H1 (cell line): ENCODE data around the gene ZNF302. TPM values are rescaled to one million over a fixed set of nuclear protein-coding genes. Genes with fewer than 3 reads are reported as not detected.

Experiments used
- CTCF ChIA-PET: fragments of 300-600 bp; sonication (Branson Sonifier 250); formaldehyde crosslinking; loops from one replicate; lab custom pipeline; 2021; ENCODE audit not compliant: partially characterized antibody; lab: Charles Lee
- POLR2A ChIA-PET: fragments of 300-600 bp; sonication (Branson Sonifier 250); formaldehyde crosslinking; loops from one replicate; lab custom pipeline; 2021; ENCODE audit warnings: inconsistent platforms; ENCODE audit not compliant: partially characterized antibody; lab: Charles Lee
- DNase-seq, 2 experiments: peaks; one replicate each; pipeline versions ENCODE4 v3.0.0 to v3.0.0-alpha.2; 2010 to 2022; ENCODE audit warnings: low spot score in 2 of 2, low read depth in 1 of 2, mixed read lengths in 1 of 2
- FAIRE-seq: peaks from 2 replicates; lab custom pipeline; 2011; peaks lifted over from hg19 to GRCh38; lab: Jason Lieb, UNC
- H2AFZ ChIP-seq: 2 replicates; pipeline ENCODE4 v1.8.1; 2012; ENCODE audit warnings: low read length, inconsistent platforms
- H2AK5ac ChIP-seq: 2 replicates; pipeline ENCODE4 v1.6.1; 2013; ENCODE audit warnings: low read depth, low read length
- H2BK120ac ChIP-seq: replicated peaks from 2 replicates; pipeline ENCODE3; 2013; ENCODE audit warnings: low read depth, low read length, inconsistent platforms
- H2BK12ac ChIP-seq: 2 replicates; pipeline ENCODE4 v1.6.1; 2013; ENCODE audit warnings: low read depth, low read length
- H2BK15ac ChIP-seq: 2 replicates; pipeline ENCODE4 v1.6.1; 2013; ENCODE audit warnings: low read length
- H2BK20ac ChIP-seq: 2 replicates; pipeline ENCODE4 v1.6.1; 2013; ENCODE audit warnings: low read length
- H2BK5ac ChIP-seq: 2 replicates; pipeline ENCODE4 v1.6.1; 2013; ENCODE audit warnings: low read depth, low read length
- H3K14ac ChIP-seq: 2 replicates; pipeline ENCODE4 v1.6.1; 2013; ENCODE audit warnings: inconsistent platforms; ENCODE audit not compliant: insufficient read length
- H3K18ac ChIP-seq: 2 replicates; pipeline ENCODE4 v1.6.1; 2013; ENCODE audit warnings: low read length; ENCODE audit errors: extremely low read depth
- H3K23ac ChIP-seq: 2 replicates; pipeline ENCODE4 v1.6.1; 2013; ENCODE audit warnings: inconsistent platforms; ENCODE audit not compliant: insufficient read length
- H3K23me2 ChIP-seq: 2 replicates; pipeline ENCODE4 v1.6.1; 2013; ENCODE audit warnings: low read depth, low read length
- H3K27ac ChIP-seq: 2 replicates; pipeline ENCODE4 v1.6.1; 2011; ENCODE audit warnings: low read depth, low read length, inconsistent platforms
- H3K27me3 ChIP-seq, 4 experiments: replicated peaks in 1 of 4; 1 replicate in 1 of 4; 2 replicates in 3 of 4; pipeline versions ENCODE4 v1.6.1 to v1.8.1; 2011 to 2013; ENCODE audit warnings: low read length in 3 of 4, mild to moderate bottlenecking in 3 of 4, inconsistent platforms in 2 of 4, mixed read lengths in 2 of 4, moderate library complexity in 1 of 4; ENCODE audit not compliant: control insufficient read depth in 3 of 4, insufficient read depth in 3 of 4; ENCODE audit errors: extremely low read depth in 1 of 4
- H3K36me3 ChIP-seq, 4 experiments: 2 replicates each; pipeline versions ENCODE4 v1.6.1 to v1.8.1; 2011 to 2013; ENCODE audit warnings: mild to moderate bottlenecking in 4 of 4, low read length in 3 of 4, moderate library complexity in 2 of 4, control low read depth in 1 of 4, inconsistent platforms in 1 of 4; ENCODE audit not compliant: insufficient read depth in 4 of 4, control insufficient read depth in 2 of 4
- H3K4ac ChIP-seq: replicated peaks from 2 replicates; pipeline ENCODE3; 2013; ENCODE audit warnings: low read length, low read depth, mixed read lengths, inconsistent platforms; ENCODE audit not compliant: insufficient read length
- H3K4me1 ChIP-seq, 4 experiments: replicated peaks in 1 of 4; 1 replicate in 1 of 4; 2 replicates in 3 of 4; pipeline versions ENCODE4 v1.6.1 to v1.8.1; 2011 to 2013; ENCODE audit warnings: low read length in 3 of 4, inconsistent platforms in 2 of 4, mixed read lengths in 1 of 4; ENCODE audit not compliant: insufficient read depth in 4 of 4, control insufficient read depth in 3 of 4
- H3K4me2 ChIP-seq, 2 experiments: 2 replicates each; pipeline versions ENCODE4 v1.6.1 to v1.8.1; 2011 to 2013; ENCODE audit warnings: low read depth in 2 of 2, low read length in 2 of 2, control low read depth in 1 of 2, inconsistent platforms in 1 of 2, mild to moderate bottlenecking in 1 of 2; ENCODE audit not compliant: insufficient read depth in 1 of 2
- H3K4me3 ChIP-seq, 4 experiments: fragments of 200-600, 300-600 bp in 1 of 4; sonication (generic), shearing (Covaris generic), sonication (Bioruptor Twin) in 1 of 4; 2 replicates each; pipeline versions ENCODE4 v1.5.1 to v1.8.1; 2011 to 2016; ENCODE audit warnings: low read length in 4 of 4, low read depth in 3 of 4, control low read depth in 2 of 4, inconsistent platforms in 2 of 4, mild to moderate bottlenecking in 2 of 4, mixed read lengths in 1 of 4, moderate library complexity in 1 of 4; ENCODE audit not compliant: insufficient read depth in 2 of 4; ENCODE audit errors: extremely low read depth in 1 of 4
- H3K56ac ChIP-seq: replicated peaks from 2 replicates; pipeline ENCODE3; 2013; ENCODE audit warnings: low read depth, mild to moderate bottlenecking, mixed read lengths, low read length, inconsistent platforms; ENCODE audit not compliant: insufficient read length
- H3K79me1 ChIP-seq: 2 replicates; pipeline ENCODE4 v1.6.1; 2013; ENCODE audit warnings: low read depth, low read length, control low read depth
- H3K79me2 ChIP-seq, 2 experiments: 2 replicates each; pipeline versions ENCODE4 v1.6.1 to v1.8.1; 2012 to 2013; ENCODE audit warnings: low read length in 2 of 2, mild to moderate bottlenecking in 2 of 2, inconsistent platforms in 1 of 2; ENCODE audit not compliant: insufficient read depth in 2 of 2, control insufficient read depth in 1 of 2
- H3K9ac ChIP-seq, 4 experiments: replicated peaks in 1 of 4; 1 replicate in 1 of 4; 2 replicates in 3 of 4; pipeline versions ENCODE4 v1.6.1 to v1.8.1; 2011 to 2013; ENCODE audit warnings: low read depth in 3 of 4, low read length in 3 of 4, control low read depth in 2 of 4, mild to moderate bottlenecking in 2 of 4, moderate library complexity in 2 of 4, inconsistent platforms in 1 of 4; ENCODE audit errors: extremely low read depth in 1 of 4
- H3K9me3 ChIP-seq, 2 experiments: 2 replicates each; pipeline versions ENCODE4 v1.6.1 to v1.8.1; 2012 to 2013; ENCODE audit warnings: mild to moderate bottlenecking in 2 of 2, moderate library complexity in 2 of 2, control low read depth in 1 of 2, inconsistent platforms in 1 of 2, low read depth in 1 of 2, low read length in 1 of 2, mixed read lengths in 1 of 2; ENCODE audit not compliant: insufficient read depth in 2 of 2
- H4K20me1 ChIP-seq, 2 experiments: replicated peaks in 1 of 2; 2 replicates each; pipeline versions ENCODE3 to v1.8.1; 2011 to 2013; ENCODE audit warnings: inconsistent platforms in 2 of 2, low read length in 2 of 2, mild to moderate bottlenecking in 1 of 2; ENCODE audit not compliant: insufficient read depth in 2 of 2, control insufficient read depth in 1 of 2
- H4K5ac ChIP-seq: 2 replicates; pipeline ENCODE4 v1.6.1; 2013; ENCODE audit warnings: low read length, low read depth, mixed read lengths, inconsistent platforms; ENCODE audit not compliant: insufficient read length
- H4K8ac ChIP-seq: 2 replicates; pipeline ENCODE4 v1.8.0; 2013; ENCODE audit warnings: mild to moderate bottlenecking, moderate library complexity, low read length, inconsistent platforms; ENCODE audit not compliant: insufficient read depth; ENCODE audit errors: extremely low read depth
- H4K91ac ChIP-seq: replicated peaks from 2 replicates; pipeline ENCODE3; 2013; ENCODE audit warnings: low read length, mixed read lengths, inconsistent platforms; ENCODE audit not compliant: insufficient read length
- BRCA1 ChIP-seq: IDR thresholded peaks from 2 replicates; pipeline ENCODE4 v1.6.1; 2012; ENCODE audit warnings: low read depth, low read length, improper control_type of control experiment
- CHD1 ChIP-seq: IDR thresholded peaks from 2 replicates; pipeline ENCODE4 v1.6.1; 2012; ENCODE audit warnings: low read depth, low read length, improper control_type of control experiment
- CREB1 ChIP-seq: IDR thresholded peaks from 2 replicates; pipeline ENCODE4 v1.6.1; 2012; ENCODE audit warnings: inconsistent platforms
- HDAC2 ChIP-seq, 2 experiments: fragments of 300-600 bp in 1 of 2; sonication (generic) in 1 of 2; IDR thresholded peaks; 2 replicates each; pipeline ENCODE4 v1.6.1; 2011 to 2012; ENCODE audit warnings: low read depth in 2 of 2, low read length in 2 of 2, mild to moderate bottlenecking in 2 of 2, moderate library complexity in 2 of 2, borderline replicate concordance in 1 of 2, inconsistent platforms in 1 of 2
- JUN ChIP-seq: IDR thresholded peaks from 2 replicates; pipeline ENCODE4 v1.6.1; 2011; ENCODE audit warnings: low read depth, mild to moderate bottlenecking, improper control_type of control experiment, low read length
- KDM5A ChIP-seq: fragments of 200-600 bp; IDR thresholded peaks from 2 replicates; pipeline ENCODE4 v1.7.1; 2012; ENCODE audit warnings: mild to moderate bottlenecking, low read length, inconsistent platforms, mixed read lengths
- NANOG ChIP-seq: IDR thresholded peaks from 2 replicates; pipeline ENCODE4 v1.6.1; 2011; ENCODE audit warnings: low read length, low read depth, mild to moderate bottlenecking, inconsistent platforms; ENCODE audit not compliant: insufficient read depth, poor library complexity, severe bottlenecking
- NRF1 ChIP-seq: IDR thresholded peaks from 2 replicates; pipeline ENCODE4 v1.6.1; 2011; ENCODE audit warnings: mild to moderate bottlenecking, low read depth, low read length, improper control_type of control experiment
- PHF8 ChIP-seq: fragments of 200-600 bp; sonication (generic); conservative IDR thresholded peaks from 2 replicates; pipeline ENCODE4 v1.7.1; 2012; ENCODE audit warnings: low read depth, mild to moderate bottlenecking, inconsistent platforms, low read length, moderate library complexity
- RFX5 ChIP-seq: IDR thresholded peaks from 2 replicates; pipeline ENCODE4 v1.6.1; 2011; ENCODE audit warnings: low read depth, low read length, improper control_type of control experiment, borderline replicate concordance
- RXRA ChIP-seq: IDR thresholded peaks from 2 replicates; pipeline ENCODE4 v1.6.1; 2011; ENCODE audit warnings: low read depth, mild to moderate bottlenecking, low read length, moderate library complexity; ENCODE audit not compliant: insufficient read depth
- SIN3A ChIP-seq, 2 experiments: IDR thresholded peaks in 1 of 2; conservative IDR thresholded peaks in 1 of 2; 2 replicates each; pipeline ENCODE4 v1.6.1; 2011 to 2012; ENCODE audit warnings: low read length in 2 of 2, improper control_type of control experiment in 1 of 2, low read depth in 1 of 2, mild to moderate bottlenecking in 1 of 2
- SIRT6 ChIP-seq: IDR thresholded peaks from one replicate; pipeline ENCODE4 v1.7.1; 2012; ENCODE audit warnings: low read length, inconsistent platforms
- SRF ChIP-seq: IDR thresholded peaks from 2 replicates; pipeline ENCODE4 v1.6.1; 2011; ENCODE audit warnings: mild to moderate bottlenecking, low read depth, low read length, moderate library complexity
- TCF12 ChIP-seq: IDR thresholded peaks from 2 replicates; pipeline ENCODE4 v1.6.1; 2011; ENCODE audit warnings: low read depth, mild to moderate bottlenecking, low read length
- WGBS, 2 experiments: shearing (Covaris generic) in 1 of 2; methylation state at CpG; one replicate each; pipeline versions ENCODE4 v1.1.6 to v1.1.7; 2013 to 2015; ENCODE audit warnings: low lambda C conversion rate in 2 of 2, mixed read lengths in 2 of 2, inconsistent platforms in 1 of 2, low coverage in 1 of 2, missing lambda C conversion rate in 1 of 2; ENCODE audit not compliant: insufficient replicate concordance in 2 of 2, insufficient coverage in 1 of 2, insufficient read length in 1 of 2; ENCODE audit errors: extremely low coverage in 1 of 2, missing lambda C conversion rate in 1 of 2; 5-methylcytosine and 5-hydroxymethylcytosine counted together
- polyA plus RNA-seq, 7 experiments: library from polyadenylated mRNA; depleted of rRNA in 3 of 7; stranded (reverse) in 5 of 7; unstranded in 2 of 7; fragments of >200 nt in 5 of 7; fragments of 200-250 nt in 2 of 7; gene quantifications; 1 replicate in 5 of 7; 2 replicates in 1 of 7; 4 replicates in 1 of 7; pipeline versions ENCODE4 v1.2.1 to v1.2.3, GENCODE V29; 2011 to 2013; ENCODE audit warnings: missing spikeins in 2 of 7, mixed read lengths in 2 of 7
- total RNA-seq: library from RNA; stranded (reverse); fragmentation: NEBNext Ultra II Directional; extraction: Animal tissue kit (Norgen Biotek cat#: 25700); gene quantifications from 2 replicates; pipeline ENCODE4 v1.2.1, GENCODE V29; 2021

ZNF302 gene
- total and polyA plus RNA-seq, 2 of the 8 experiments (the other 6 are each of a cell fraction or from before 2014, with no cell fraction given): 9.1 to 20.4 TPM

GRCh38 chr19:34687348-34687747 lies 9.9 kb downstream of the ZNF302 start:
- Histone ChIP-seq H2BK120ac (no peak overlapping the region), H2AFZ (no peak overlapping the region), H4K91ac (no peak overlapping the region), H3K14ac (no peak overlapping the region), H3K79me2 (no peaks in the 10 kb centered on the region), H3K9ac (no peak overlapping the region), H2BK5ac (no peak overlapping the region), H4K5ac (no peak overlapping the region), H3K4me2 (no peak overlapping the region), H2BK20ac (no peak overlapping the region), H3K4ac (no peak overlapping the region), H2BK15ac (no peak overlapping the region), H3K9me3 (peaks cover 38 to 43% of the 10 kb centered on the region in 2 experiments), H3K27me3 (peaks cover 0 to 2% (median 0%) of the 10 kb centered on the region in 4 experiments; a peak in 2 of 7 replicates), H4K8ac (no peak overlapping the region), H3K23me2 (no peaks in the 10 kb centered on the region; the same call in 1 of the 2 replicates), H3K4me3 (no peak overlapping the region), H3K18ac (no peak overlapping the region), H3K27ac (no peak overlapping the region), H2AK5ac (no peak overlapping the region), H3K79me1 (no peaks in the 10 kb centered on the region), H2BK12ac (no peak overlapping the region), H3K23ac (no peak overlapping the region), H3K4me1 (no peaks in the 10 kb centered on the region), H3K36me3 (peaks cover 0 to 32% (median 17%) of the 10 kb centered on the region in 4 experiments; a peak in 6 of 8 replicates), H4K20me1 (no peaks in the 10 kb centered on the region), H3K56ac (no peak overlapping the region)
- FAIRE-seq (no peak), DNase-seq (no peak)
- WGBS, 2 experiments: 58% methylated on average over 2 of the region's 2 CpGs; no CpG with 5 or more reads in 1 of the 2 experiments
- CTCF ChIA-PET: interaction anchor here (0.6 kb wide), 1 partner anchor 76 kb away, joined by 3 read pairs; no protein-coding TSS in a partner anchor
- POLR2A ChIA-PET: interaction anchor here (1.5 to 3.7 kb wide), 2 partner anchors 9 to 10 kb away, joined by 8 to 19 read pairs; partner anchors contain the start of genes SCGB2B2 and ZNF302
- TF ChIP-seq KDM5A (no peak), SRF (no peak), HDAC2 (IDR thresholded peaks at IDR 0.05; ENCODE audit: borderline replicate concordance in 1 of 2, low read depth in 2 of 2, low read length in 2 of 2) (no peak), NANOG (no peak), SIRT6 (no peak), NRF1 (no peak), CHD1 (no peak), JUN (no peak), RXRA (no peak), SIN3A (conservative IDR thresholded peaks at IDR 0.05 in 1 of 2, IDR thresholded peaks at IDR 0.05 in 1 of 2; ENCODE audit: low read depth in 1 of 2, low read length in 2 of 2) (no peak), RFX5 (no peak), TCF12 (no peak), PHF8 (no peak), CREB1 (no peak), BRCA1 (no peak)
